Type B pancreatic cell (in vitro differentiated cells): ENCODE data around the gene DGKI. TPM values are rescaled to one million over a fixed set of nuclear protein-coding genes. Genes with fewer than 3 reads are reported as not detected.

Experiments used
- DNase-seq: peaks from one replicate; pipeline ENCODE4 v3.0.0; 2021; ENCODE audit warnings: mixed read lengths; ENCODE audit not compliant: unreplicated experiment; ENCODE audit errors: extremely low spot score
- H3K27ac Mint-ChIP-seq: 2 replicates; pipeline ENCODE4 v1.8.0; 2021; ENCODE audit warnings: mild to moderate bottlenecking, mixed read lengths
- H3K27me3 Mint-ChIP-seq: 2 replicates; pipeline ENCODE4 v1.8.0; 2021; ENCODE audit warnings: mixed read lengths
- H3K36me3 Mint-ChIP-seq: 2 replicates; pipeline ENCODE4 v1.8.0; 2021; ENCODE audit warnings: mixed read lengths
- H3K4me1 Mint-ChIP-seq: one replicate; pipeline ENCODE4 v1.8.0; 2021; ENCODE audit warnings: mixed read lengths; ENCODE audit not compliant: unreplicated experiment
- H3K4me3 Mint-ChIP-seq: 2 replicates; pipeline ENCODE4 v1.8.0; 2021; ENCODE audit warnings: mild to moderate bottlenecking, mixed read lengths
- H3K9me3 Mint-ChIP-seq: 2 replicates; pipeline ENCODE4 v1.8.0; 2021; ENCODE audit warnings: mixed read lengths
- CTCF ChIP-seq: fragments of 200-600 bp; sonication (generic); conservative IDR thresholded peaks from 2 replicates; pipeline ENCODE4 v1.5.0; 2021; ENCODE audit warnings: antibody characterized with exemption, mild to moderate bottlenecking
- total RNA-seq: library from RNA; stranded (reverse); gene quantifications from 2 replicates; pipeline ENCODE4 v1.2.1, GENCODE V29; 2021; ENCODE audit warnings: low replicate concordance

Gene DGKI
- total RNA-seq, 1 donor from 2014 or later = 2.8 TPM

GRCh38 chr7:137862358-137862757, 15.6 kb upstream of the DGKI start:
- DNase-seq = no peak
- peaks cover 49% of the 10 kb centered on the region for H3K36me3 Mint-ChIP-seq
- no peak overlapping the region for H3K27ac Mint-ChIP-seq
- peaks cover 8% of the 10 kb centered on the region for H3K9me3 Mint-ChIP-seq
- TF ChIP-seq CTCF = no peak
- H3K4me3 Mint-ChIP-seq = no peak overlapping the region
- no peaks in the 10 kb centered on the region for H3K4me1 Mint-ChIP-seq
- H3K27me3 Mint-ChIP-seq = no peaks in the 10 kb centered on the region

GRCh38 chr7:137860542-137860941, 13.8 kb upstream of the DGKI start:
- Mint-ChIP-seq H3K36me3 (peaks cover 40% of the 10 kb centered on the region), H3K27ac (no peak overlapping the region), H3K27me3 (no peaks in the 10 kb centered on the region), H3K9me3 (peaks cover 2% of the 10 kb centered on the region), H3K4me1 (no peaks in the 10 kb centered on the region), H3K4me3 (no peak overlapping the region)
- DNase-seq = no peak
- TF ChIP-seq CTCF = no peak

- DNase-seq = no peak
These were observed 6.3 kb upstream of the DGKI start for GRCh38 chr7:137853053-137853452.

GRCh38 chr7:137852108-137852507, 5.3 kb upstream of the DGKI start:
- peaks cover 8% of the 10 kb centered on the region for H3K36me3 Mint-ChIP-seq
- no peak for TF ChIP-seq CTCF
- no peak for DNase-seq
- no peak overlapping the region for H3K27ac Mint-ChIP-seq
- no peak overlapping the region for H3K4me3 Mint-ChIP-seq
- peaks cover 37% of the 10 kb centered on the region for H3K27me3 Mint-ChIP-seq
- H3K4me1 Mint-ChIP-seq = no peaks in the 10 kb centered on the region
- no peaks in the 10 kb centered on the region for H3K9me3 Mint-ChIP-seq

More at GRCh38 chr7:137853053-137853452, 6.3 kb upstream of the DGKI start:
- no peaks in the 10 kb centered on the region for H3K9me3 Mint-ChIP-seq
- no peak for TF ChIP-seq CTCF
- no peak overlapping the region for H3K27ac Mint-ChIP-seq
- H3K27me3 Mint-ChIP-seq = peaks cover 28% of the 10 kb centered on the region
- H3K36me3 Mint-ChIP-seq = peaks cover 8% of the 10 kb centered on the region
- H3K4me3 Mint-ChIP-seq = no peak overlapping the region
- no peaks in the 10 kb centered on the region for H3K4me1 Mint-ChIP-seq

GRCh38 chr7:137850972-137851945, 4.5 kb upstream of the DGKI start:
- no peak for DNase-seq
- H3K27ac Mint-ChIP-seq = no peak overlapping the region
- H3K36me3 Mint-ChIP-seq = peaks cover 6% of the 10 kb centered on the region
- no peak overlapping the region for H3K4me3 Mint-ChIP-seq
- H3K27me3 Mint-ChIP-seq = peaks cover 37% of the 10 kb centered on the region
- no peaks in the 10 kb centered on the region for H3K9me3 Mint-ChIP-seq
- TF ChIP-seq CTCF = no peak
- H3K4me1 Mint-ChIP-seq = no peaks in the 10 kb centered on the region
